GM12874 (cell line): Measurements from ENCODE around the gene RNPEPL1.

ENCODE experiments used
- TF ChIP-seq, protein P1 (sequence below): IDR thresholded peaks from 2 replicates; pipeline ENCODE4 v1.5.1; 2011; ENCODE audit warnings: low read depth, mild to moderate bottlenecking, control low read depth, low read length, moderate library complexity; ENCODE audit not compliant: insufficient read depth

RNPEPL1 gene

DNA sequence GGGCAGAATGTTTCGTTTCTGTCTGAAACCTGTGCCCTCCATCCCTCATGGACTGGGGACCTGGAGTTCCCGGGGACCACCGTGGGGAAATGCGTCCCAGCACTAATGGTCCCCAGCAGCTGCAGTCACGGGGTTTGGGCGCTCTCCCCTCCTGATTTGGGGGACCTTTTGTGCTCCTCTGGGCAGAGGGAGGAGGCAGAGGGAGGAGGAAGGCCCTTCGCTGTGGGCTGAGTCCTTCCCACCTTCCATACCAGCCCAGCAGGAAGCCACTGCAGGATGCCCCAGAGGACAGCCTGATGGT is 60.2 kb downstream of the RNPEPL1 start:
- TF ChIP-seq, protein P1, sequence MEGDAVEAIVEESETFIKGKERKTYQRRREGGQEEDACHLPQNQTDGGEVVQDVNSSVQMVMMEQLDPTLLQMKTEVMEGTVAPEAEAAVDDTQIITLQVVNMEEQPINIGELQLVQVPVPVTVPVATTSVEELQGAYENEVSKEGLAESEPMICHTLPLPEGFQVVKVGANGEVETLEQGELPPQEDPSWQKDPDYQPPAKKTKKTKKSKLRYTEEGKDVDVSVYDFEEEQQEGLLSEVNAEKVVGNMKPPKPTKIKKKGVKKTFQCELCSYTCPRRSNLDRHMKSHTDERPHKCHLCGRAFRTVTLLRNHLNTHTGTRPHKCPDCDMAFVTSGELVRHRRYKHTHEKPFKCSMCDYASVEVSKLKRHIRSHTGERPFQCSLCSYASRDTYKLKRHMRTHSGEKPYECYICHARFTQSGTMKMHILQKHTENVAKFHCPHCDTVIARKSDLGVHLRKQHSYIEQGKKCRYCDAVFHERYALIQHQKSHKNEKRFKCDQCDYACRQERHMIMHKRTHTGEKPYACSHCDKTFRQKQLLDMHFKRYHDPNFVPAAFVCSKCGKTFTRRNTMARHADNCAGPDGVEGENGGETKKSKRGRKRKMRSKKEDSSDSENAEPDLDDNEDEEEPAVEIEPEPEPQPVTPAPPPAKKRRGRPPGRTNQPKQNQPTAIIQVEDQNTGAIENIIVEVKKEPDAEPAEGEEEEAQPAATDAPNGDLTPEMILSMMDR = no peak

DNA sequence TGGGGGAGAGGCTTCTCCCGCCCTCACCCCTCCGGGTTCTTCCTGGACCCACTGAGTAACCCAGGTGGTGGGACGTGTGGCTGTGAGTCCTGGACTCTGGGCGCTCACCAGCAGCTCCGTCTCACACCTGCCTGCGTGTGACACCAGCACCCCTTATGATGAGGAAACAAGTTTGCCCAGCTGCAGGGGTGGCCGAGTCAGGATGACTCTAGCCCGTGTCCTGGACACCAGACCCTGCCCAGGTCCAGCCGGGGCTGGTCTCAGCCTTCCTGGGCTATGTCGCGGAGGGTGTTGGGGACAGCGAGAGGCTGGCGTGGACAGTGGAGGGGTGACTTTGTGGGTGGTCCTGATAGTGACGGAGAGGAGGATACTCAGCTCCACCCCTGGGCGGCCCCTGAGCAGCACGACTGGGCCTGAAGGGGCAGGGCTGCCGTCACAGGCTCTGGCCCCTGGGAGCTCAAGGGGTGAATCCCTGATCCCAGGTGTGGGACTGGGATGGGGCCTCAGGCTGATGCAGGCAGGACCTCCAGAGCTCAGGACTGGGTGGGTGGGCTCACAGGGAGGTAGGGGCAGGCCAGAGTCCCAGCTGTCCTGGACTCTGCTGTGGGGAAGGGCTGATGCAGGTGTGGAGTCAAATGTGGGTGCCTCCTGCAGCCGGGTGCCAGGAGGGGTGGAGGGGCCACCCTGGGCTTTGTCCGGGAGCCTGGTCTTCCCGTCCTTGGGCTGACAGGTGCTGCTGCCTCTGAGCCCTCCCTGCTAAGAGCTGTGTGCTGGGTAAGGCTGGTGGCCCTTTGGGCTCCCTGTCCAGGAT is 60.7 kb downstream of the RNPEPL1 start:
- TF ChIP-seq, protein P1 = no peak

DNA sequence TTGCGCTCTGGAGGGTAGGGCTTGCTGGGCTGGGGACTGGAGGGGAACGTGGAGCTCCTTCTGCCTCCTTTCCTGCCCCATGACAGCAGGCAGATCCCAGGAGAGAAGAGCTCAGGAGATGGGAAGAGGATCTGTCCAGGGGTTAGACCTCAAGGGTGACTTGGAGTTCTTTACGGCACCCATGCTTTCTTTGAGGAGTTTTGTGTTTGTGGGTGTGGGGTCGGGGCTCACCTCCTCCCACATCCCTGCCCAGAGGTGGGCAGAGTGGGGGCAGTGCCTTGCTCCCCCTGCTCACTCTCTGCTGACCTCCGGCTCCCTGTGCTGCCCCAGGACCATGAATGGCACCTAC is 61.3 kb downstream of the RNPEPL1 start:
- TF ChIP-seq, protein P1 = no peak

DNA sequence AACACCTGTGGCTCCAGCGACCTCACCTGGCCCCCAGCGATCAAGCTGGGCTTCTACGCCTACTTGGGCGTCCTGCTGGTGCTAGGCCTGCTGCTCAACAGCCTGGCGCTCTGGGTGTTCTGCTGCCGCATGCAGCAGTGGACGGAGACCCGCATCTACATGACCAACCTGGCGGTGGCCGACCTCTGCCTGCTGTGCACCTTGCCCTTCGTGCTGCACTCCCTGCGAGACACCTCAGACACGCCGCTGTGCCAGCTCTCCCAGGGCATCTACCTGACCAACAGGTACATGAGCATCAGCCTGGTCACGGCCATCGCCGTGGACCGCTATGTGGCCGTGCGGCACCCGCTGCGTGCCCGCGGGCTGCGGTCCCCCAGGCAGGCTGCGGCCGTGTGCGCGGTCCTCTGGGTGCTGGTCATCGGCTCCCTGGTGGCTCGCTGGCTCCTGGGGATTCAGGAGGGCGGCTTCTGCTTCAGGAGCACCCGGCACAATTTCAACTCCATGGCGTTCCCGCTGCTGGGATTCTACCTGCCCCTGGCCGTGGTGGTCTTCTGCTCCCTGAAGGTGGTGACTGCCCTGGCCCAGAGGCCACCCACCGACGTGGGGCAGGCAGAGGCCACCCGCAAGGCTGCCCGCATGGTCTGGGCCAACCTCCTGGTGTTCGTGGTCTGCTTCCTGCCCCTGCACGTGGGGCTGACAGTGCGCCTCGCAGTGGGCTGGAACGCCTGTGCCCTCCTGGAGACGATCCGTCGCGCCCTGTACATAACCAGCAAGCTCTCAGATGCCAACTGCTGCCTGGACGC is 61.9 kb downstream of the RNPEPL1 start:
- TF ChIP-seq, protein P1 = no peak
